Activated CD4-positive, alpha-beta T cell treated with anti-CD3 and anti-CD28 coated beads, Interleukin-2, Interleukin-6, amounts not matched to agents 100 ng/mL and 50 ng/mL, durations not matched to agents 16 hours and 8 hours (primary cell): ENCODE data around the gene APBA2.

Experiments
- DNase-seq: peaks from one replicate; pipeline ENCODE4 v3.0.0-alpha.2; 2020

The APBA2 gene

GRCh38 chr15:29045717-29046116, 159.9 kb downstream of the APBA2 start:
- DNase-seq: peak; percentile 65

- DNase-seq: no peak
Measured at GRCh38 chr15:29046281-29046810, 160.6 kb downstream of the APBA2 start.

- no peak for DNase-seq
Measured at GRCh38 chr15:29046977-29047376, 161.2 kb downstream of the APBA2 start.

GRCh38 chr15:29048011-29048410, 162.2 kb downstream of the APBA2 start:
- no peak for DNase-seq

DNA sequence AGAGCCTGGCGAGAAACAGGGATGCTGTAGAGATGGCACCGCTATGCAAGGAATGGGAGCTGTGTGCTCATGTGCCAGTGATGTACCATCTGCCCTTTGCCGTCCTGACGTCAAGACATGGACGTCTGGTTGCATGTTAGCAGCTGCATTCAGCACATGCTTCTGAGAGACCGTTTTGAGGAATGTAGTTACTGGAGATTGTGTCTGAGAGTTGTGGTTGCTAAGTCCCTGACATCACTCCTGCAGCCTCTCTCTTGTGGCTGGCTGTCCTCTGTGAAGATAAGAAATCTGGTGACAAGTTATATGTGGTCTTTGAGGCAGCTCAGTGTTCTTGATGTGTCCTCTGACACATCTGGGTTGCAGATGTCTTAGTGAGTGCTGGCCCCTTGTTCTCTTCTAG, 165.1 kb downstream of the APBA2 start:
- DNase-seq: no peak

- DNase-seq: no peak
Measured at GRCh38 chr15:29051422-29051821, 165.6 kb downstream of the APBA2 start.

GRCh38 chr15:29053006-29053405, 167.2 kb downstream of the APBA2 start:
- DNase-seq: no peak

GRCh38 chr15:29053661-29054131, 167.9 kb downstream of the APBA2 start:
- DNase-seq: no peak

GRCh38 chr15:29054171-29055045, 168.6 kb downstream of the APBA2 start:
- no peak for DNase-seq

- no peak for DNase-seq
Measured at GRCh38 chr15:29055876-29056275, 170.1 kb downstream of the APBA2 start.

- no peak for DNase-seq
Measured at GRCh38 chr15:29056839-29057450, 171.2 kb downstream of the APBA2 start.

DNA sequence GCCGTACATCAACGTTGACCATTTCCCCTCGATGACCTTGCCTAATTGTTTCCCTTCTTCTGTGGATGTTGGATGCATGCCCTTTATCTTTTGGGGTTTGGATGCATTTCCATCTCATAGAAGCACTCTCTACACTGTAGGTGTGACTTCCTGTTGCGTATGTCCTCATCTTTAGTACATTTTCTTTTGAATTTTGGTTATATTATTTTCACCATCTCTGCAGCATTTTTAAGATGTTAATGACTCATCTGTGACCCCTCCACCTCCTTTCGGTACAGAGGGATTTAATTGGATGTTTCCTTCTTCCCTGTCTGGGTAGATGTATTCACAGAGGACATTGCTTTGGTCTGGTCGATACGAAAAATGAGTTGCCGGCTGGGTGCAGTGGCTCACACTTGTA, 172.1 kb downstream of the APBA2 start:
- no peak for DNase-seq

GRCh38 chr15:29058903-29059539, 173.2 kb downstream of the APBA2 start:
- DNase-seq: peak; percentile 13

DNA sequence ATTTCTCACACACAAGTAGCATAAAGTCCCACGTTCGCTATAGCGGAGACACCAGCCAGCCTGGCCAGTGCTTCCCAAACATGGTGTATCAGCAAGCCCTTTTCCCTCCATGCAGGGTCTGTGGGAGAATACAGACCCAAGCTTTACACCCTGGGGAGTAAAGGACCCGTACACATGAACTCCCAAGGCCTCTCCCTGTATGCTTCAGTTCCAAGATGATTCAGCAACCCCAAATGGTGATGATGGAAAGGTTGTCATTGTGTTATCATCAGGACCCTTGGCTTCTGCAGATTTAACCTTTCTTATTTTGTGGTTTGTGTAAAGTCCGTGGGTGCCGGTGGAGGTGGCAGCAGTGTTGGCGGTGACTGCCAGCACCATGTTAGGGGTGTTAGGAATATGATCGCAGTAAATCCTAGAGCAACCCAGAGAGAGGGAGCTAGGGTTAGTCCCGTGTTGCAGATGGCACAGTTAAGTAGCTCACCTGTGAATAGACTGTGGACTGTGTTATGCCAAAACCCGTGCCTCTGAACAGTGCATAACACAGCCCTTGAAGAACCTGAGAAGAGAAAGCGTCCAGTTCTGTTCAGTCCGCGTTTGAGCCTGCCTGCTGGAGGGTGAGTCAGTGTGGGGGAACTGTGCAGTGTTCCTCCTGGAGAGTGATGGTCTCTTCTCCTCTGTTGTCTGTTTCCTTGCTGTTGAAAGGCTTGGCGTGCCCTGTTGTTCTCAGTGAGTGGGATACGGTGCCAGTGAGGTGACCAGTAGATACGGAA, 174.3 kb downstream of the APBA2 start:
- no peak for DNase-seq

- DNase-seq: no peak
Measured at GRCh38 chr15:29061746-29062145, 176.0 kb downstream of the APBA2 start.

DNA sequence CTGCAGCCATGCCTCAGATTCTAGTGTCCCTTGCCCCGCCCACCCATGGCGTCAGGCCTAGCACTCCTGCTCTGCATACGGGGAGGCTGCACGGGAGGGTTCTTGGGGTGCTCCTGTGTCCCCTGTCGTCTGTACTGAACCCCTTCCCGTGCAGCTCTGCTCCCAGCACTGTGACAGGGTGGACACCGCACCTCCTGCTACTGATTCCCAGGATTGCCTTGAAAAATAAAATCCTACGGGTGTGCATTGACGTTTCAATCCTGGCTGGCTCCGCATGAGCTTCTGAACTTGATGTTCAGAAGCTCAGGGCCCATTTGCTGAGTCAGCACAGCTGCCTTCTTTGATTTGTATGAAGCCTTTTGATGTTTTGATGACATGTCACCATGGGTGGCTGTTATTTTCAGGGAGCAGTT, 176.4 kb downstream of the APBA2 start:
- no peak for DNase-seq

DNA sequence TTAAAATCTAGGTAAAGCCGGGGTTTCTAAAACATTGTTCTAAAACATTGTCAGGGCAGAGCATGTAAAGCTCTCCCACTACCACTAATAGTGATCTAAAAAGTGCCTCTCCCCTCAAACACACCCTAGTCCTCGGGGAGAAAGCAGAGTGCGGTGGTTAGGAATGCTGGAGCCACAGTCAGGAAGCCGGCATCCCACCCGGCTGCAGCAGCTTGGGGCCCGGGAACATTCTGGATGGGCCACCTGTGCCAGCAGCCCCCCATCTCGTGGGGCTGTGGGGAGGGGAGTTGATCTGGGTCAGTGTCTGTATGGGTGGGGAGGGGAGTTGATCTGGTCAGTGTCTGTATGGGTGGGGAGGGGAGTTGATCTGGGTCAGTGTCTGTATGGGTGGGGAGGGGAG, 176.9 kb downstream of the APBA2 start:
- DNase-seq: no peak

GRCh38 chr15:29063646-29064045, 177.9 kb downstream of the APBA2 start:
- no peak for DNase-seq

DNA sequence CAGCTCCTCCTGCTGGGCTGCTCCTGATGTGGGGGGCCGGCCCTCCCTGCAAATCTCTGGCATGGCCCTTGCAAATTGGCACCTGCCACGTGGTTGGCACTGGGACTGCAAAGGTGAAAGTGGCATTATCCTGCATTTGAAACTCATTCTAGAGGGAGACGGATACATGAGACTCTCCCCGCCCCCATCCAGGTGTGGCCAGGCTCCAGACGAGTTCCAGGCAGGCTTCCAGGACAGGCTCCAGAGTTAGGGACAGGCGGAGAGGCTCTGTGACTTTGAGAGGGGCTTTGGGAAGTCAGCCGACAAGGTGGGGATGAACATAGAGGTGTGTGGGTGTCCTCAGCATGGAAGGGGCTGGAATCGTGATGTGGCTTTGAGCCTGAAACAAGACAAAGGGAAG, 178.5 kb downstream of the APBA2 start:
- DNase-seq: no peak

DNA sequence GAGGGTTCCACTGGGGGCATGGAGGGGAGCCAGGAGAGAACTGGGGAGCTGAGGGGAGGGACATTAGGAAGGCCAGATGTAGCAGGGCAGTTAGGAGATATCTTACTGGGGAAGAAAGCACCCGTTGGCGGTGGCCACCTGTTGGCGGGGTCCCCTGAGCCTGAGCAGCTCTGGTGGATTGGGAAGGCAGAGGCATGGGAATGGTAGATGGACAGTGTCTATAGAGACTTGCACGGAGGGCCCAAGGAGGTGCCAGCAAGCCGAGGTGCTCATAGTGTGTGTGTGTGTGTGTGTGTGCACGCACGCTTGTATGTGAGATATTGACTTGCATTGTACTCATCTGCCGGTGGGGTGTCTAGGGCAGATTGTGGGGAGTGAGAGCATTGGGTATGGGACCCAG, 179.0 kb downstream of the APBA2 start:
- DNase-seq: no peak

DNA sequence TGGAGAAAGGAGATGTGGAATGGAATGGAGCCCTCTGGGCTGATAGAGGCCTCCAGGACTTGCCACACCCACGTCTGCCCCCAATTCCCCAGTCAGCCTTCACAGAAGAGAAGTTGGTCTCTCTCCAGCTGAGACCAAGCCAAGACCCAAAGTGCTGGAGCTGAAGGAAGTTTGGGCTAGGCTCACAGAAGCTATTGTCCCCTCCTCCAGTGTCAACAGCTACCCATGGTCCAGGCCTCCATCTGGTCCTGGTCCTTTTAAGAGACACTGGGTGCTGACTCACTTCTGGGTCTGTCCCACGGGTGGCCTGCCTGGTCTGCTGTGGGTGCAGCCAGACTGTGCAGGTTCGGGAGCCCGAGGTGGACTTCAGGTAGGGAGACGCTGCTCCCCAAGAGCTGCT, 179.8 kb downstream of the APBA2 start:
- no peak for DNase-seq

DNA sequence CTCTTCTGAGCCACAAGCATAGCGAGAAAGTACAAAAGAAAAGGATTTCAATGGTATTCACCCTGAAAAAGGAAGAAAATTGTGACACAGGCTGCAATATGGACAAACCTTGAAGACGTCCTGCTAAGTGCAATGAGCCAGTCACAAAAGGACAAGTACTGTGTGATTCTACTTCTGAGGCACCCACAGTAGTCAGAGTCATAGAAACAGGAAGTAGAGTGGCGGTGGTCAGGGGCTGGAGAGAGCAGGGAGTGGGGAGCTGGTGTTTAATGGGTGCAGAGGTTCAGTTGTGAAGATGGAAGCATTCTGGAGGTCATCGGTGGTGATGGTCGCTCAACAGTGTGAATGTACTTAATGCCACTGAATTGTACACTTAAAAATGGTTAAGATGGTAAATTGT, 180.5 kb downstream of the APBA2 start:
- DNase-seq: no peak

DNA sequence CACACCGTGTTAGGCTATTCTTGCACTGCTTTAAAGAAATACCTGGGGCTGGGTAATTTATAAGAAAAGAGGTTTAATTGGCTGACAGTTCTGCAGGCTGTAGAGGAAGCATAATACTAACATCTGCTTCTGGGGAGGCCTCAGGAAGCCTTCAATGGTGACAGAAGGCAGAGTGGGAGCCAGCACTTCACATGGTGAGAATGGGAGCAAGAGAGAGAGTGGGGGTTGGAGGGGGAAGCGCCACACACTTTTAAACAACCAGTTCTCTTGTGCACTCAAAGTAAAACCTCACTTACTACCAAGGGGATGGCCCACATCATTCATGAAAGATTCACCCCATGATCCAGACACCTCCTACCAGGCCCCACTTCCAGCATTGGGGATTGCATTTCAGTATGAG, 181.1 kb downstream of the APBA2 start:
- no peak for DNase-seq
